Limb (tissue), 2 donors: ENCODE measurements around the gene FAM9A.

Experiments
- DNase-seq, 2 donors: peaks; one replicate each; pipeline ENCODE4 v3.0.0-alpha.2; 2016; ENCODE audit errors: extremely low spot score in 2 of 2

The FAM9A gene

DNA sequence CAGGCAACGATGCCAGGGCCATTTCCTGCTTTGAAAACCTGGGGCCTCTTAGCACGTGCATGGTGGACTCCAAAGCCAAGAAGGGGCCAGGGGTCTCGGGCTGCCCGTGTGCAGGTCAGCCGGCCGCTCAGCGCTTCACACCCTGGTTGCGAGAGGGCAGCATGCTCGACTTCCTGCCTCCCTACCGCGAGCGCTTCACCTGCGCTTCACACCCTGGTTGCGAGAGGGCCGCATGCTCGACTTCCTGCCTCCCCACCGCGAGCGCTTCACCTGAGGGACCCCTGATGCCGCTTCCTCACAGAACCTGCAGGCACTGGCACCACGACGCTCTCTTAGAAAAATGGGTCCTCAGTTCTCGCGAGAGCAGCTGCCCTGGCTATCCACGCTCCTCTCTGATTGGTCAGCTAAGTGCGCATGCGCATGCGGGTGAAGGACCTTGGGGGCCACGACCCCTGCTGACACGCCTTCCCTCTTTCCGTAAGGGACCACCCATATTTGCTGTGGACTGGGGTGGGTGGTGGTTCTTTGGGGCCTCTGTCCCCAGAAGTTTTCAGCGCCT, at the start of gene FAM9A:
FAM9A (minus strand) TSS at position 343 of the 559 bp plus-strand sequence. CDS start 1,212 bp downstream, outside the sequence.
- DNase-seq, result no peak

DNA sequence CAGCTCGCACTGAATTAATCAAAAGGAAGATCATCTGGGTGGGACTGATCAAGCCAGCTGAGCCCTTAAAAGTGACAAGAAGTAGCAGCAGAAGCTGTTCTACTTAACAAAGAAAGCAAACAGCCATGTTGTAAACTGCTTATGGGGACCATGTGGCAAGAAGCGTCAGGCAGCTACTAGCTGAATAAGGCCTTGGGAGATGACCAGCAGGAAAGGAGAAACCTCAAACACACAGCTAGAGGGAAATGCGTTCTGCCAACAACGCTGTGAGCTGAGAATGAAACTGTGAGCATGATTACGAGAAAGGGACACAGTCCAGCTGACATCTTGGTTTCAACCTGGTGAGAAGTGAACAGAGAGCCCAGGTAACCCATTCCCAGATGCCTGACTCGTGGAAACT, 49.3 kb upstream of the FAM9A start:
- DNase-seq, result no peak

DNA sequence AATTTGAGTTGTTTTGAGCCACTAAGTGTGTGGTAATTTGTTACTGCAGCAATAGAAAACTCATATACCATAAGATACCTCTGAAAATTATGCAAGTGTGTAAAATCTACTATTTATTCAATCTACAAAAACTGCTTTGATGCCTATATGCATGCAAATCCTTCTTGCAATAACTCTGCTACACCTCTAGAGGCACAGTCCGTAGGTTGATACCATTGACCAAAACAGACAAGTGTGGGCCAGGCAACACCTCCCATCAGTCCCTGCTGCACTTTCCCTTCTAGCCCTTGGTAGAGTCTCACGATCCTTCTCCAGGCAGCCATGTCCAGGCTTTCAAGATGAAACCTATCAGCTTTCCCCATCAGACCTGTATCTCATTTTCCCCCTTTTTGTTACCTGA, 48.8 kb upstream of the FAM9A start:
- no peak for DNase-seq

- DNase-seq, result no peak
Measured at GRCh38 chrX:8849458-8849857, 48.3 kb upstream of the FAM9A start.

DNA sequence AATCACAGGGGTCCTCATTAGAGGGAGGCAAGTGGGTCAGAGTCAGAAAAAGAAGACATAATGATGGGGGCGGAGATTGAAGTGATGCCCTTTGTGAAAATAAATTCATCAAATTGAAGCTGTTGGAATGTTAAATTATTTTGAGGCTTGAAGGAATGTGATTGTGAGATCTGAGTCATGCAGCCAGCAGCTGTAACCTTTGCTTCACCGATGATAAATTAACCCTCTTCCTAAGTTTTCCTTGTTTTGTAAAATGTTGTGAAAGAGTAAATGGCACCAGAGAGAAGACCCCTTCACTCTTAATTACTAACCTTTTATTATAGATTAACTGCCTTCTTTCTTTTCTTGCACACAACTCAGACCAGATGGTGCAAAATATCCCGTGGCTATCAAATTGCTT, 47.7 kb upstream of the FAM9A start:
- no peak for DNase-seq

- no peak for DNase-seq
Measured at GRCh38 chrX:8848441-8848840, 47.3 kb upstream of the FAM9A start.

GRCh38 chrX:8847360-8847759, 46.2 kb upstream of the FAM9A start:
- no peak for DNase-seq

- no peak for DNase-seq
Measured at GRCh38 chrX:8846266-8846665, 45.1 kb upstream of the FAM9A start.

DNA sequence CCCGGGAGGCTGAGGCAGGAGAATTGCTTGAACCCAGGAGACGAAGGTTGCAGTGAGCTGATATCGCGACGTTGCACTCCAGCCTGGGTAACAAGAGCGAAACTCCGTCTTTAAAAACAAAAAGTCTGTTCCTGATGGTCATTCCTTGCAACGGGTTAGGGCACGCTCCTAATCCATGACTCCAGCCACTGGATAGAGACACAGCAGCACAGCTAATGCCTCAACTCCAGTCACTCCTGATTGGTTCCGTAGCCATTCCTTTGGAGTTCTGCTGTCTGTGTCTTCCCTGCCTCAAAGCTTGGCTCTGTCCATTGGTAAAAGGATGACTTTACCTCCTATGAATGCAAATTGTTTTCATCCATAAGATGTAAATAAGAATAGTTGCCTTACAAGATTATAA, 44.3 kb upstream of the FAM9A start:
- DNase-seq, result no peak

DNA sequence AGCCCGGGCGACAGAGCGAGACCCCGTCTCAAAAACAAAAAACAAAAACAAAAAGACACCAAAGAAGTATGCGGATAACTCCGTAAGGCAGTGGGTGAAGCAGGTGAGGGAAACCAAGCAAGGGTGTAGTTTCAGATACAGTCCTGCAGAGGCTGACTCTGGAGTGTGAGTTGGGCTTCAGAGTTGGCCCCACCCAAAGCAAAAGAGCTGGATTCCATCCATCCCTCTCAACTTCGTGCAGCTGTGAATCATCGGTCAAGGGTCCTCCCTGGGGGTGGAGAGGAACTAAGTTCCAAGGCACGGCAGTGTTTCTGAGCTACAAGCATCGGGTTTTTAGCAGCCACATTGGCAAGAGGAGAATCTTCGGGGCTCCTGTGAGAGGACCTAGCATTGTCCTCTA, 43.9 kb upstream of the FAM9A start:
- no peak for DNase-seq

GRCh38 chrX:8844157-8844556, 43.0 kb upstream of the FAM9A start:
- DNase-seq, result no peak

- no peak for DNase-seq
Measured at GRCh38 chrX:8841911-8842310, 40.7 kb upstream of the FAM9A start.

- no peak for DNase-seq
Measured at GRCh38 chrX:8834392-8834791, 33.2 kb upstream of the FAM9A start.

DNA sequence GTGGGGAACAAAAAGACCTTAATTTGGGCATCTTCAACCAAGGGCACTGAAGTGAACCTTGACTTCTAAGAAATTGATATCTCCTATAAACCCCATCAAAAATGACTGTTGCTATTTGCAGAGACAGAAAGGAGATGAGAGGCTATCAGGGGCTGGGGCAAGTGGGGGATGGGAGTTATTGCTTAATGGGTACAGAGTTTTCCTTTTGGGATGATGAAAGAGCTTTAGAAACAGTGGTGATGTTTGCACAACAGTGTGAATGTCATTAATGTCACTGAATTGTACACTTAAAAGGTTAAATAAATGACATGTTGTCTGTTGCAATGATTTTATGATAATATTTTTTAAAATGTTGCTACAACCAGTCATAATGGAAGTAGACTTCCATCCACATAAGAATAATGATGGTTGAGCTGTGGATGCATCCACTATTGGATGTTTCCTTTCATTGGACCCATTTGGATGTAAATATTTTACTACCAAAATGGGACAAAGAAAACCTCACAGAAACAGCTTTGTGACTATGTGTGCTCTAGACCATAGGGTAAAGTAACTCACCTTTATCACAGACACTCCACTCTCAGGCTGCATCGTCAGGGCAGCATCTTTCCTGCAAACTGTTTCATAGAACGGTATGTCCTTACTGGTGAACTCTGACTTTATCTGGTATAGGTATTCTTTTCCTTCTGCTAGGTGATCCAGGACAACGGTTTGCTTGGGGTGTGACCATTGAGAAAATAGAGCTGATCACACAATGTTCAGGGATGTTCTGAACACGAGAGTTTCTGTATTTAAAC, 31.6 kb upstream of the FAM9A start:
- DNase-seq, result no peak

DNA sequence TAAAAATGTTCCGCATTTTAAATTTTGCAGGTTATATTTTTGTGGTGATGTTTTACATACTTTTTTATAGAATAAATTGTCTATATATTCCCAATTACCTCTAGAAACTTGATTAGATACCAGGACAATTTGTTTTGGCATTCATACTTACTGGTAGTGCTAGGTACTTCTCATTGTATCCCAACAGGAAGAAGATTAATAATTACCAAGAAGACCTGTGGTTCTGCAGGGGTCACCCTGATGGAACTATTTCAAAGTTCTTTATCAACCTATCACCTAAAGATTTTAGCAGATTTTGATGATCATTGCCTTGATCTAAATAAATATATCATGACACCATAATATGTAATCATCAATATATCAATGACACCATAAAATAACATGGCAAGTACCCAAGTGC, 22.5 kb upstream of the FAM9A start:
- DNase-seq, result no peak

DNA sequence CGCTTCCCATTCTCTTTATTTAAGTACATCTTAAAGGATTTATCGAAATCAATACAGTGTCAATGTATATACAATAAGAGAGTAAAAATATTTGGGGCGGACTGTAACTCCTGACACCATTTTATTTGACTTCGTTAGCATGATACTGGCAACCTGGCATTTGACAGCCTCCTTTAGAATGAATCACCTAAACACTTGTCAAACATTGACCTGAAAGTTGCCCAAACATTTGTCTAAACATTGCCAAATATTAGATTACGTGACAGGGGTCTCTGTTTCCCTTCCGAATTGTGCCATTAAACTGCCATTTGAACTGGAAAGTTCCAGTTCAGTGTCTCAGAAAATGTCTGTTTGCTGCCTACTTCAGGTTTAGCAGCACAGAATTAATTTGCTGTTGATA, 20.8 kb upstream of the FAM9A start:
- DNase-seq, result no peak

- no peak for DNase-seq
Measured at GRCh38 chrX:8820910-8821527, 19.8 kb upstream of the FAM9A start.

GRCh38 chrX:8815460-8816065, 14.4 kb upstream of the FAM9A start:
- DNase-seq, result peak in 1 of 2 donors; percentile 39

DNA sequence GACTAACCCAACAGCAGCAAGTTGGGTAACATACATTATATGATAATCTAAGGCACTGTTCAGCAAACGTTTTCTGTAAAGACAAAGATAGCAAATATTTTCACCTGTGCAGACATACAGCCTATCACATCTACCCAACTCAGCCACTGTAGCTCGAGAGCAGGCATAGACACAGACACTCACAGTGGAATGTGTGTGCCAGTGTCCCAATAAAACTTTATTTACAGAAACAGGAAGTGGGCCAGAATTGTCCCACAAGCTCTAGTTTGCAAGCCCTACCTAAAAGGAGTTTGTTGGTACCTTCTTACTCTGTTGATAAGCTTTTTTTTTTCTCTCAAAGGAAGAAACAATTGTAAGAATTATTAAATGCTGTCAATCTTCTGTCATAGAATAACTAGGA, 11.9 kb upstream of the FAM9A start:
- DNase-seq, result no peak

DNA sequence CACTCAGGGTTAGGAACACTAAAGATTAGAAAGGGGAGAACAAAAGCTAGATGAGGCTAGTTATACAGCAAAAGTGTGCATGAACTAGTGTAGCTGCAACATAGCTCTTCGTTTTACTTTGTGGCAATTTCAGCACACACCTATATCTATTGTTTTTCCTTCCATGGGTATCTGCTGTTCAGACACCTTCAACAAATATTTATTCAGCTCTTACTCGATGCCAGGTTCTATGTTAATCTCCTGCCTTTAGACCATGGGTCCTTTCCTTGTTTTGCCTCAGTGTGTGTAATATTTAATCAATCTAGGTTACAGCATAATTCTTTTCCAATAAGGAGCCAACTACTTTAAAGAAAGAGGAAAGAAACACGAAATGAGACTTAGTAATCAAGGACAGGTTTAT, 10.4 kb upstream of the FAM9A start:
- no peak for DNase-seq

DNA sequence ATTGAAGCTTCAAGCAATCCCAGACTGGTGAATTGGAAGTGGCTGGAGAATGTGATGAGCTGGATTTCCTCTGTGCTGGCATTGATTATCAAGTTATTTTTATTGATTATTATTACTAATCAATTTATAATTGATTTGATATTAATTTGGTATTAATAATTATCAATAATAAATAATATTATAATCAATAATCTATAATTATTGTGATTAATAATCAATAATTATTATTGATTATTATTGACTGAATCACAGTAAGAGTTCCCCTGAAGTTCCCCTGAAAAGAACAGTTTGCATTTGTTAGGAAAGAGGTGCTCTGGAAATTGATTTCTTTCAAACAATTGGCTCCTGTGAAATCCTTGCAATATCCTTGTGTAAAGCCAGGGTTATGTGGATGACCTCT, 7.5 kb upstream of the FAM9A start:
- DNase-seq, result no peak

- no peak for DNase-seq
Measured at GRCh38 chrX:8805974-8806373, 4.8 kb upstream of the FAM9A start.

DNA sequence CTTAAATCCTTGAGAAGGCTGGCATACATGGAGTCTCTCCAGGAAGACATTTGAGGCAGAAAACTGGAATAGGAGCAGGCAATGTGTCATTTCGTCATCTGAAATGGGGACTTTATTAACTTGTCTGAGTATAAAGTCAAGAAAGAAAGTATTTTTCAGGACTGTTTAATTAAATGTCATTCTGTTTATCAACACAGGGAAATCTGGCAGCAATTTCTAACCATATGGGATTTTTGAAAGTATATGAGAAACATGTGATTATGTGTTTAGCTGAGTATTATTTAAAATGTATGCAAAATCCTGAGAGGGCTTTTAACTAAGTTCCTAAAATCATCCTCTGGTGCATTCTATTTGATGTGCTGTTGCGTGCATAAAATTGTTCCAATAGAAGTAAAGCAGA, 3.9 kb upstream of the FAM9A start:
- no peak for DNase-seq
